ENCODE measurements around the gene AQR.

The AQR gene

DNA sequence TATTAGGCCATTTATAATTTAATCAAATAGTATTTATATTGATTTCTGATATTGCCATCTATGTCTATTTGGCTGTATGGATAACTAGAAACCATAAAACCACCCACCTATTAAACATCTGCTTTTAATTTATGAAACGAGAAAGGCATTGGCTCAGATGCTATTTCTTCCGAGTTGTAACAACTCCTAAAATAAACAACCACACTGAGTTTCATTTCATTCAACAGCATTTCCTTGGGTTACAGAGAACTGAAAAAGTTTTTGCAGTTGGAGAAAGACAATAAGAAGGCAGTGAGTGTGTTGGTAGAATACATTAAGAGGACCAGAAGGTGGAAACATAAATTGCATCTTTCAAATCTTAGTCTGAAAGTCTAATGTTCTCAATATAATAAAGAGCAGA, 79.1 kb downstream of the AQR start:
- H2BK15ac ChIP-seq (ENCODE audit: low read length), result no peak overlapping the region
- H3K14ac ChIP-seq (ENCODE audit: low read length), result no peak overlapping the region
- no peaks in the 10 kb centered on the region for H3K4me1 ChIP-seq (ENCODE audit: control insufficient read depth in 2 of 2, insufficient read depth in 1 of 2, low read depth in 1 of 2, low read length in 2 of 2)
- H3K36me3 ChIP-seq (replicated peaks in 1 of 2; ENCODE audit: control insufficient read depth in 2 of 2, insufficient read depth in 2 of 2, low read length in 2 of 2), result peaks cover 13 to 89% of the 10 kb centered on the region in 2 donors
- H3K4me2 ChIP-seq (ENCODE audit: insufficient read depth, low read length, poor library complexity, severe bottlenecking), result no peak overlapping the region
- H2AK5ac ChIP-seq (ENCODE audit: low read depth, low read length), result no peak overlapping the region
- no peaks in the 10 kb centered on the region for H3K27me3 ChIP-seq (ENCODE audit: control insufficient read depth in 3 of 3, insufficient read depth in 3 of 3, low read depth in 1 of 3, low read length in 3 of 3)
- no peak overlapping the region for H2BK12ac ChIP-seq (ENCODE audit: low read length)
- whole genome bisulfite sequencing, 2 donors (ENCODE audit: extremely low coverage in 2 of 2, insufficient read length in 2 of 2, insufficient replicate concordance in 1 of 2), result no CpG with 5 or more reads among the region's 2 CpGs
- H2BK120ac ChIP-seq (ENCODE audit: low read depth, low read length), result no peak overlapping the region
- no peak overlapping the region for H3K4me3 ChIP-seq (ENCODE audit: low read length in 2 of 2)
- H3K9ac ChIP-seq (ENCODE audit: low read depth, low read length, poor library complexity), result no peak overlapping the region
- peaks cover 5 to 28% of the 10 kb centered on the region in 2 donors for H3K9me3 ChIP-seq (replicated peaks in 1 of 2; ENCODE audit: control insufficient read depth in 2 of 2, insufficient read depth in 1 of 2, low read depth in 1 of 2, low read length in 2 of 2)
- H2AFZ ChIP-seq (ENCODE audit: low read length), result no peak overlapping the region
- no peak for DNase-seq (ENCODE audit: low spot score)
- H3K27ac ChIP-seq (replicated peaks; ENCODE audit: low read length), result no peak overlapping the region
- peaks cover 2% of the 10 kb centered on the region for H3K79me1 ChIP-seq (ENCODE audit: low read depth, low read length)
- no peak overlapping the region for H4K91ac ChIP-seq (ENCODE audit: low read depth, low read length, poor library complexity)
- H3K18ac ChIP-seq (ENCODE audit: low read length), result no peak overlapping the region
- H3K23ac ChIP-seq (ENCODE audit: low read depth, low read length, poor library complexity), result no peak overlapping the region
- H3K4ac ChIP-seq (ENCODE audit: low read length), result no peak overlapping the region
- no peak overlapping the region for H4K8ac ChIP-seq (ENCODE audit: low read depth, low read length)
- no peak overlapping the region for H2BK5ac ChIP-seq (ENCODE audit: low read length)

DNA sequence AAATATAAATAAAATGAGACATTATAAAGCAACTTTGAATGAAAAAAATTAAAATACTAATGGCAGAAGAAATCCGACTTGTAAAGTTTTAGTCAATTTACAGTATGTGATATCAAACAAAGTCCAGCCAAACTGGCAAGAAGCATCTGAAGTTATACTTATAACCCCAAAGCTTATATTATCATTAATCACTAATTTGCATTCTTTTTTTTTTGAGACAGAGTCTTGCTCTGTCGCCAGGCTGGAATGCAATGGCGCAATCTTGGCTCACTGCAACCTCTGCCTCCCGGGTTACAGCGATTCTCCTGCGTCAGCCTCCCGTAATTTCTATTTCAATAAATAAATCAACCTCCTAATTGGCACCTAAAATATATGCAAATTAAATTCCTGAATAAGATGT, 80.1 kb downstream of the AQR start:
- Histone ChIP-seq H3K27me3 (ENCODE audit: control insufficient read depth in 3 of 3, insufficient read depth in 3 of 3, low read depth in 1 of 3, low read length in 3 of 3) (no peaks in the 10 kb centered on the region), H4K91ac (ENCODE audit: low read depth, low read length, poor library complexity) (no peak overlapping the region)
- no CpG with 5 or more reads among the region's 7 CpGs for WGBS, 2 donors (ENCODE audit: extremely low coverage in 2 of 2, insufficient read length in 2 of 2, insufficient replicate concordance in 1 of 2)

DNA sequence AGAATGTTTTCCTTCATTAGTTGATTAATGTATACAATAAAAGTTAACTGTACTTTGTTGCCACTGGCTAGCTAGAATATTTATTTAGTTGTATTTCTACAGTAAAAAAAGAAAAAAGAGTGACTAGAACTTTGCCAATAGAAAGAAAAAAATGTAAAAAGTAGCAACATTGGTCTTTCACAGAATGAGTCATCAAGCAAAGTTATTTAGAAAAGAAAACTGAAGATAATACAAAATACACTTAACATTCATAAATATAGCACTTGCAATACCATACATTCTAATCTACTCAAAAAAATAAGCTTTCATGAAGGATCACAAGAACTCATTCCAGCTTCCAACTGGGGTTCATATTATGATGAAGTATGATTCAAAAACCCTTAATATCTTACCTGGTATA, 83.4 kb downstream of the AQR start:
- Histone ChIP-seq H3K18ac (ENCODE audit: low read length) (no peak overlapping the region), H3K36me3 (replicated peaks in 1 of 2; ENCODE audit: control insufficient read depth in 2 of 2, insufficient read depth in 2 of 2, low read length in 2 of 2) (peaks cover 7 to 90% of the 10 kb centered on the region in 2 donors), H3K14ac (ENCODE audit: low read length) (no peak overlapping the region), H3K27ac (replicated peaks; ENCODE audit: low read length) (no peak overlapping the region), H2BK120ac (ENCODE audit: low read depth, low read length) (no peak overlapping the region), H2BK12ac (ENCODE audit: low read length) (no peak overlapping the region), H3K4me2 (ENCODE audit: insufficient read depth, low read length, poor library complexity, severe bottlenecking) (no peak overlapping the region), H4K91ac (ENCODE audit: low read depth, low read length, poor library complexity) (no peak overlapping the region), H3K9ac (ENCODE audit: low read depth, low read length, poor library complexity) (no peak overlapping the region), H2BK15ac (ENCODE audit: low read length) (no peak overlapping the region), H3K4me1 (ENCODE audit: control insufficient read depth in 2 of 2, insufficient read depth in 1 of 2, low read depth in 1 of 2, low read length in 2 of 2) (no peaks in the 10 kb centered on the region), H2AK5ac (ENCODE audit: low read depth, low read length) (no peak overlapping the region), H3K4ac (ENCODE audit: low read length) (no peak overlapping the region), H3K4me3 (ENCODE audit: low read length in 2 of 2) (no peak overlapping the region), H3K27me3 (ENCODE audit: control insufficient read depth in 3 of 3, insufficient read depth in 3 of 3, low read depth in 1 of 3, low read length in 3 of 3) (no peaks in the 10 kb centered on the region), H3K23ac (ENCODE audit: low read depth, low read length, poor library complexity) (no peak overlapping the region), H2AFZ (ENCODE audit: low read length) (no peak overlapping the region), H3K79me1 (ENCODE audit: low read depth, low read length) (no peaks in the 10 kb centered on the region), H4K8ac (ENCODE audit: low read depth, low read length) (no peak overlapping the region), H2BK5ac (ENCODE audit: low read length) (no peak overlapping the region), H3K9me3 (replicated peaks in 1 of 2; ENCODE audit: control insufficient read depth in 2 of 2, insufficient read depth in 1 of 2, low read depth in 1 of 2, low read length in 2 of 2) (no peaks in the 10 kb centered on the region)
- DNase-seq (ENCODE audit: low spot score), result no peak

More for the DNA sequence above, 80.1 kb downstream of the AQR start:
- H3K9me3 ChIP-seq (replicated peaks in 1 of 2; ENCODE audit: control insufficient read depth in 2 of 2, insufficient read depth in 1 of 2, low read depth in 1 of 2, low read length in 2 of 2), result peaks cover 5 to 23% of the 10 kb centered on the region in 2 donors
- H3K4me2 ChIP-seq (ENCODE audit: insufficient read depth, low read length, poor library complexity, severe bottlenecking), result no peak overlapping the region
- H2BK12ac ChIP-seq (ENCODE audit: low read length), result no peak overlapping the region
- H3K9ac ChIP-seq (ENCODE audit: low read depth, low read length, poor library complexity), result no peak overlapping the region
- no peak for DNase-seq (ENCODE audit: low spot score)
- H2AK5ac ChIP-seq (ENCODE audit: low read depth, low read length), result no peak overlapping the region
- H3K14ac ChIP-seq (ENCODE audit: low read length), result no peak overlapping the region
- no peak overlapping the region for H3K27ac ChIP-seq (replicated peaks; ENCODE audit: low read length)
- H3K79me1 ChIP-seq (ENCODE audit: low read depth, low read length), result peaks cover 2% of the 10 kb centered on the region
- no peak overlapping the region for H2BK120ac ChIP-seq (ENCODE audit: low read depth, low read length)
- H3K23ac ChIP-seq (ENCODE audit: low read depth, low read length, poor library complexity), result no peak overlapping the region
- no peak overlapping the region for H2AFZ ChIP-seq (ENCODE audit: low read length)
- no peak overlapping the region for H3K4ac ChIP-seq (ENCODE audit: low read length)
- no peak overlapping the region for H2BK5ac ChIP-seq (ENCODE audit: low read length)
- H3K4me1 ChIP-seq (ENCODE audit: control insufficient read depth in 2 of 2, insufficient read depth in 1 of 2, low read depth in 1 of 2, low read length in 2 of 2), result no peaks in the 10 kb centered on the region
- no peak overlapping the region for H2BK15ac ChIP-seq (ENCODE audit: low read length)
- no peak overlapping the region for H4K8ac ChIP-seq (ENCODE audit: low read depth, low read length)
- no peak overlapping the region for H3K18ac ChIP-seq (ENCODE audit: low read length)
- no peak overlapping the region for H3K4me3 ChIP-seq (ENCODE audit: low read length in 2 of 2)
- H3K36me3 ChIP-seq (replicated peaks in 1 of 2; ENCODE audit: control insufficient read depth in 2 of 2, insufficient read depth in 2 of 2, low read length in 2 of 2), result peaks cover 13 to 89% of the 10 kb centered on the region in 2 donors

DNA sequence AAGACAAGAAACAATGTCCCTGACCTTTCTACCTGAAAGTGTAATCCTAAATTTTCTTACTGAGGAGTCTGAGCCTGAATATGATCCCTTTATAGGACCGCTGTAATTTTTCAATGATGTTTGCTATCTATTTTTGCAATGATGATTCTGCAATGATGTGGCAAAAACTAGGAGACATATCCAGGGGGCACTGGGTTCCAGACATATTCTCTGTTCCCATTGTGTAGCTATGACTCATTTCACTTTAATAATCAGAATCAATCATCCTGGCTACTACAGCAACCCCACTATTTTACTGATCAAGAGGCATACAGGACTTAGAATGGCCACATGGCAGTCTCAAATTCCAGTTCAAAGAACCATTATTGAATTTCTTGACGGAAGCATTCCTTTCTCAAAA, 85.9 kb downstream of the AQR start:
- H3K27me3 ChIP-seq (ENCODE audit: control insufficient read depth in 3 of 3, insufficient read depth in 3 of 3, low read depth in 1 of 3, low read length in 3 of 3), result no peaks in the 10 kb centered on the region
- H2BK5ac ChIP-seq (ENCODE audit: low read length), result no peak overlapping the region
- no peak overlapping the region for H3K4me2 ChIP-seq (ENCODE audit: insufficient read depth, low read length, poor library complexity, severe bottlenecking)
- no peaks in the 10 kb centered on the region for H3K4me1 ChIP-seq (ENCODE audit: control insufficient read depth in 2 of 2, insufficient read depth in 1 of 2, low read depth in 1 of 2, low read length in 2 of 2)
- H2AFZ ChIP-seq (ENCODE audit: low read length), result no peak overlapping the region
- H3K23ac ChIP-seq (ENCODE audit: low read depth, low read length, poor library complexity), result no peak overlapping the region
- H2BK12ac ChIP-seq (ENCODE audit: low read length), result no peak overlapping the region
- no CpG with 5 or more reads among the region's 2 CpGs for WGBS, 2 donors (ENCODE audit: extremely low coverage in 2 of 2, insufficient read length in 2 of 2, insufficient replicate concordance in 1 of 2)
- no peak overlapping the region for H4K91ac ChIP-seq (ENCODE audit: low read depth, low read length, poor library complexity)
- no peak overlapping the region for H3K9ac ChIP-seq (ENCODE audit: low read depth, low read length, poor library complexity)
- H4K8ac ChIP-seq (ENCODE audit: low read depth, low read length), result no peak overlapping the region
- no peak overlapping the region for H2AK5ac ChIP-seq (ENCODE audit: low read depth, low read length)
- peaks cover 10 to 92% of the 10 kb centered on the region in 2 donors for H3K36me3 ChIP-seq (replicated peaks in 1 of 2; ENCODE audit: control insufficient read depth in 2 of 2, insufficient read depth in 2 of 2, low read length in 2 of 2)
- no peak overlapping the region for H2BK15ac ChIP-seq (ENCODE audit: low read length)
- no peak overlapping the region for H3K4me3 ChIP-seq (ENCODE audit: low read length in 2 of 2)
- DNase-seq (ENCODE audit: low spot score), result no peak
- H3K14ac ChIP-seq (ENCODE audit: low read length), result no peak overlapping the region
- H3K4ac ChIP-seq (ENCODE audit: low read length), result no peak overlapping the region
- no peaks in the 10 kb centered on the region for H3K79me1 ChIP-seq (ENCODE audit: low read depth, low read length)
- no peaks in the 10 kb centered on the region for H3K9me3 ChIP-seq (replicated peaks in 1 of 2; ENCODE audit: control insufficient read depth in 2 of 2, insufficient read depth in 1 of 2, low read depth in 1 of 2, low read length in 2 of 2)
- no peak overlapping the region for H2BK120ac ChIP-seq (ENCODE audit: low read depth, low read length)
- H3K18ac ChIP-seq (ENCODE audit: low read length), result no peak overlapping the region
- H3K27ac ChIP-seq (replicated peaks; ENCODE audit: low read length), result no peak overlapping the region

All from neuronal stem cell (in vitro differentiated cells).